ENCODE measurements around the gene CGB2.
A peak's percentile ranks its signal among the peaks of the same experiment; 100 is the strongest.
"Not testable (repeated sequence)": the region's sequence is repeated elsewhere in the genome, so short reads cannot be mapped to it uniquely, and the experiment has no call there.

Gene CGB2

DNA sequence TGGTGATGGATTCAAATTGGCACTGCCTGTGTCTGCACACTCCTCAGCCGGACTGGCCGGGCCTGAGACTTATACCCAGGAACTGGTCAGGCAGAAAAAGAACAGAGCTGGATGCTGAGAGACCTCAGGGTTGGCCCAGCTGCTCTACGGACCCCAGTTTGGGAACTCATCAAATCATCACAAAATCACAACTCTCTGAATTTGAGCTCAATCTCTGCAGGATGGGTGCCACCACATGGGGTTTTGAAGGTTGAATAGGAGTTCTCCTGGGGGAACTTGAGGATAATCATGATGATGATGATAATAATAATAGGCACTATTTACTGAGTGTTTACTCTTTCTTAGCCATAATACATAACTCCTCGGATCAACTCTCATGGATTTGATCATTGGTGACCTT is 11.0 kb downstream of the CGB2 start:
- not testable (repeated sequence) for H3K27me3 ChIP-seq (ENCODE audit: insufficient read depth, low read length); H3K36me3 ChIP-seq (ENCODE audit: insufficient read depth, low read depth, low read length); H3K4me1 ChIP-seq (ENCODE audit: insufficient read depth, low read length); H3K9me3 ChIP-seq (ENCODE audit: insufficient read depth, low read depth, low read length); H3K4me3 ChIP-seq (ENCODE audit: low read length); H3K9ac ChIP-seq (ENCODE audit: low read depth, low read length); H3K27ac ChIP-seq (ENCODE audit: low read length)

GRCh38 chr19:49043548-49043947 is 11.9 kb downstream of the CGB2 start, which contains the start of gene CGB5:
Gene CGB5, plus strand, starts transcription at chr19:49043848. Its CDS starts 362 bp downstream, at chr19:49044210.
- H3K4me1 ChIP-seq (ENCODE audit: insufficient read depth, low read length); H3K27ac ChIP-seq (ENCODE audit: low read length); H3K4me3 ChIP-seq (ENCODE audit: low read length); H3K9ac ChIP-seq (ENCODE audit: low read depth, low read length); H3K9me3 ChIP-seq (ENCODE audit: insufficient read depth, low read depth, low read length); H3K36me3 ChIP-seq (ENCODE audit: insufficient read depth, low read depth, low read length); H3K27me3 ChIP-seq (ENCODE audit: insufficient read depth, low read length): not testable (repeated sequence)

DNA sequence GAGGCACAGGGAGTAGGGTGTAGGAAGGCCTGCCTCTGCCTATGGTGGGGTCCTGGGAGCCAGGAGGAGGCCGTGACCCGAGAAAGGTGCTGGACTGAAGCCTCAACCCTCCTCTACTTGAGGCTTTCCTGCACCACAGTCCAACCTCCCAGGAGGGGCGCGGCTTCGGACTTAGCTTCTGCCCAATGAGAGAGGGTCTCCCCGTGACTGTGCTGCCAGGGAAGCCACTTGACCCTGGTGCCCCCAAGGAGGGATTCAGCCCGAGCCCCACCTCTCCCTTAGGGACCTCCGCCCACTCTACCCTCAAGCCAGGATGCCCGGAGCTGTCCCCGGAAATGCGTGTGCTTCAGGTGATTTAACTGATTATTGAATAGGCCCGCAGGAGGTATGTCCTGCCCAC is 17.3 kb downstream of the CGB2 start, which contains the start of gene CGB8:
CGB8 (minus strand) TSS at position 101 of the 400 bp plus-strand sequence. CDS start 372 bp downstream, outside the sequence.
- H3K27me3 ChIP-seq (ENCODE audit: insufficient read depth, low read length); H3K9me3 ChIP-seq (ENCODE audit: insufficient read depth, low read depth, low read length); H3K4me3 ChIP-seq (ENCODE audit: low read length); H3K36me3 ChIP-seq (ENCODE audit: insufficient read depth, low read depth, low read length); H3K27ac ChIP-seq (ENCODE audit: low read length); H3K9ac ChIP-seq (ENCODE audit: low read depth, low read length); H3K4me1 ChIP-seq (ENCODE audit: insufficient read depth, low read length): not testable (repeated sequence)

DNA sequence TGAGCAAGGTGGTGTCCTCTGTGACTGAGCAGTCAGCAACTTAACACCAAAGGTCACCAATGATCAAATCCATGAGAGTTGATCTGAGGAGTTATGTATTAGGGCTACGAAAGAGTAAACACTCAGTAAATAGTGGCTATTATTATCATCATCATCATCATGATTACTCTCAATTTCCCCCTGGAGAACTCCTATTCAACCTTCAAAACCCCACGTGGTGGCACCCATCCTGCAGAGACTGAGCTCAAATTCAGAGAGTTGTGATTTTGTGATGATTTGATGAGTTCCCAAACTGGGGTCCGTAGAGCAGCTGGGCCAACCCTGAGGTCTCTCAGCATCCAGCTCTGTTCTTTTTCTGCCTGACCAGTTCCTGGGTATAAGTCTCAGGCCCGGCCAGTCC is 18.1 kb downstream of the CGB2 start:
- H3K9me3 ChIP-seq (ENCODE audit: insufficient read depth, low read depth, low read length); H3K27ac ChIP-seq (ENCODE audit: low read length); H3K36me3 ChIP-seq (ENCODE audit: insufficient read depth, low read depth, low read length); H3K9ac ChIP-seq (ENCODE audit: low read depth, low read length); H3K4me1 ChIP-seq (ENCODE audit: insufficient read depth, low read length); H3K27me3 ChIP-seq (ENCODE audit: insufficient read depth, low read length); H3K4me3 ChIP-seq (ENCODE audit: low read length): not testable (repeated sequence)

- not testable (repeated sequence) for H3K27ac ChIP-seq (ENCODE audit: low read length); H3K4me1 ChIP-seq (ENCODE audit: insufficient read depth, low read length); H3K9ac ChIP-seq (ENCODE audit: low read depth, low read length)
These were observed 18.8 kb downstream of the CGB2 start for GRCh38 chr19:49050376-49051033.

GRCh38 chr19:49056101-49056901 is 24.6 kb downstream of the CGB2 start:
- Histone ChIP-seq H3K4me1 (ENCODE audit: insufficient read depth, low read length) (0 out of 2 replicates have a peak, but pooled peaks cover 3% of the 10 kb centered on the region), H3K27ac (ENCODE audit: low read length) (no peak overlapping the region), H3K36me3 (ENCODE audit: insufficient read depth, low read depth, low read length) (no peaks in the 10 kb centered on the region), H3K4me3 (ENCODE audit: low read length) (peak overlapping the region; percentile 65), H3K27me3 (ENCODE audit: insufficient read depth, low read length) (peaks cover 53% of the 10 kb centered on the region), H3K9ac (ENCODE audit: low read depth, low read length) (no peak overlapping the region), H3K9me3 (ENCODE audit: insufficient read depth, low read depth, low read length) (no peaks in the 10 kb centered on the region)

More at GRCh38 chr19:49050376-49051033, 18.8 kb downstream of the CGB2 start:
- not testable (repeated sequence) for H3K9me3 ChIP-seq (ENCODE audit: insufficient read depth, low read depth, low read length); H3K36me3 ChIP-seq (ENCODE audit: insufficient read depth, low read depth, low read length); H3K27me3 ChIP-seq (ENCODE audit: insufficient read depth, low read length); H3K4me3 ChIP-seq (ENCODE audit: low read length)

DNA sequence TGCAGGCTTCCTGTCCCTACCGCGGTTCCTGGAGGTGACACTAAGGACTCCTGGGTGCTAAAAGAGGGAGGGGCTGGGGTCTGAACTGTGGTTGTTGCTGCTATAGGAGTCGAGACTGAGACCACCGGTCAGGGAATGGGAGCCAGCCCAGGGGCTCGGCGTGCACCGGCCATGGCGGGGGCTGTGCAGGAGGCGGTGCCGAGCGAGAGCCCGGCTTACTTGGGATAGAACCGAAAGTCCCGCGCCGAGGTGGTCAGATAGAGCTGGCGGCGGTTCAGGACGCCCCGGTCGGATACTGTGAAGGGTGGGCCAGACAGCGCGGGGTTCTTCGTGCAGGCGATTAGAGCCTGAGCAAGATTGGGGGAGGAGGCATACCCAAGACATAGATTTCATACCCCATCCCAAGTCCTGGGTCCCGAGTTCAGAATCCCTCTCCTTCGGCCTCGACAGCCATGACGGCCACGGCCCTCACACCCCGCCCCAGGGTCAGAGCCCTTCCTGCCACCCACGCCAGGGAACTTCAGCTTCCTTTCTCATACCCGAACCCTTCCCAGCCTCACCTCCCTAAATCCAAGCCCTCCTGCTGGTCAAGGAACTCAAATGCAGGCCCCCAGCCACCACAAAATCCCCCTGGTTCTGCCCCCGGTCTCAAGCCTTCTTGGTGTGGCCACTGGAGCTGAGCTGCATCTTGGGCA is 25.4 kb downstream of the CGB2 start:
- Histone ChIP-seq H3K4me3 (ENCODE audit: low read length) (peak overlapping the region; percentile 65), H3K27me3 (ENCODE audit: insufficient read depth, low read length) (peaks cover 53% of the 10 kb centered on the region)
- H3K4me1 ChIP-seq (ENCODE audit: insufficient read depth, low read length); H3K9me3 ChIP-seq (ENCODE audit: insufficient read depth, low read depth, low read length); H3K9ac ChIP-seq (ENCODE audit: low read depth, low read length); H3K36me3 ChIP-seq (ENCODE audit: insufficient read depth, low read depth, low read length); H3K27ac ChIP-seq (ENCODE audit: low read length): not testable (repeated sequence)

DNA sequence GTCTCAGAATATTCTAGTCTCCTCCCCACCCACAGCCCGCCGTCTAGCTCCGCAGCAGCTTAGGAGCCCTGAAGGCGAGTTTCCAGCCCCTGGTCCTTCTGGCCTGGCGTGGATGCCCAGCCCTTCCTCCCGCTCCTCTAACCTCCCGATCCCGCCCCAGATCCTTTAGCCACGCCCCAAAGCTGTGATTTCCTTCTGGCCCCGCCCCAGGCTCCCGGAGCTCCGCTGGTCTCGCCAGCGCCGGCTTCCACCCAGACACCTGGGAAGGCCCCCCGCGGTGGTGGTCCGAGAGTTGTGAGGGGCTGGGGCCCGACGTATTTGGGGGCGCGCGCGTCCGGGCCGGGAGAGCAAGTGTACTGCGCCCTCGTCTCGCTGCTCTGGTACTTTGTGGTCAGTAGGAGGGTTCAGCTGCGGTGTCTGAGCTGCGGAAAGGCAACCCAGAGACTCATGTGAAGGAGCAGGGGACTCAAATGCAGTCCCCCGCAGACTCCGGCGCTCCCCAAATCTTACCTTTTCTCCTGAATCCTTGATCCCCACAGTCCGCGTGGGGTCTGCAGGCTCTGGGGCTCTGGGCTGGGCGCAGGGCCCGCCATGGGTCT is 26.0 kb downstream of the CGB2 start, which contains the start of gene CGB7:
CGB7 (minus strand) TSS at position 114 of the 599 bp plus-strand sequence. CDS start 2,374 bp downstream, outside the sequence.
- H3K27ac ChIP-seq (ENCODE audit: low read length), result no peak within 1 kb of the TSS
- H3K4me3 ChIP-seq (ENCODE audit: low read length), result peak within 1 kb of the TSS; percentile 65
- H3K9ac ChIP-seq (ENCODE audit: low read depth, low read length), result no peak within 1 kb of the TSS
- H3K4me1 ChIP-seq (ENCODE audit: insufficient read depth, low read length), result 0 out of 2 replicates have a peak, but pooled peaks cover 3% of the 10 kb centered on the region
- H3K27me3 ChIP-seq (ENCODE audit: insufficient read depth, low read length), result peaks cover 53% of the 10 kb centered on the region
- no peaks in the 10 kb centered on the region for H3K9me3 ChIP-seq (ENCODE audit: insufficient read depth, low read depth, low read length)
- no peaks in the 10 kb centered on the region for H3K36me3 ChIP-seq (ENCODE audit: insufficient read depth, low read depth, low read length)

GRCh38 chr19:49058562-49058961 is 26.9 kb downstream of the CGB2 start:
- Histone ChIP-seq H3K9me3 (ENCODE audit: insufficient read depth, low read depth, low read length) (no peaks in the 10 kb centered on the region), H3K9ac (ENCODE audit: low read depth, low read length) (no peak overlapping the region), H3K36me3 (ENCODE audit: insufficient read depth, low read depth, low read length) (no peaks in the 10 kb centered on the region), H3K27me3 (ENCODE audit: insufficient read depth, low read length) (peaks cover 53% of the 10 kb centered on the region), H3K4me1 (ENCODE audit: insufficient read depth, low read length) (0 out of 2 replicates have a peak, but pooled peaks cover 3% of the 10 kb centered on the region), H3K4me3 (ENCODE audit: low read length) (no peak overlapping the region), H3K27ac (ENCODE audit: low read length) (no peak overlapping the region)

- H3K9ac ChIP-seq (ENCODE audit: low read depth, low read length), result no peak overlapping the region
- H3K4me3 ChIP-seq (ENCODE audit: low read length), result no peak overlapping the region
- no peaks in the 10 kb centered on the region for H3K36me3 ChIP-seq (ENCODE audit: insufficient read depth, low read depth, low read length)
- no peak overlapping the region for H3K27ac ChIP-seq (ENCODE audit: low read length)
- peaks cover 56% of the 10 kb centered on the region for H3K27me3 ChIP-seq (ENCODE audit: insufficient read depth, low read length)
- H3K4me1 ChIP-seq (ENCODE audit: insufficient read depth, low read length), result peaks cover 6% of the 10 kb centered on the region; the same call in 1 of the 2 replicates
- H3K9me3 ChIP-seq (ENCODE audit: insufficient read depth, low read depth, low read length), result no peaks in the 10 kb centered on the region
These were observed 27.4 kb downstream of the CGB2 start for GRCh38 chr19:49059053-49059452.

- H3K9ac ChIP-seq (ENCODE audit: low read depth, low read length), result no peak overlapping the region
- H3K4me1 ChIP-seq (ENCODE audit: insufficient read depth, low read length), result peaks cover 15% of the 10 kb centered on the region
- H3K27ac ChIP-seq (ENCODE audit: low read length), result no peak overlapping the region
- H3K36me3 ChIP-seq (ENCODE audit: insufficient read depth, low read depth, low read length), result no peaks in the 10 kb centered on the region
- peaks cover 54% of the 10 kb centered on the region for H3K27me3 ChIP-seq (ENCODE audit: insufficient read depth, low read length)
- no peak overlapping the region for H3K4me3 ChIP-seq (ENCODE audit: low read length)
- no peaks in the 10 kb centered on the region for H3K9me3 ChIP-seq (ENCODE audit: insufficient read depth, low read depth, low read length)
These were observed 29.3 kb downstream of the CGB2 start for GRCh38 chr19:49061000-49061399.

Data from iPS-20b (cell line).